ENCODE measurements around the gene STK10. TPM values are rescaled to one million over a fixed set of nuclear protein-coding genes. Genes with fewer than 3 reads are reported as not detected.

STK10 gene
- total RNA-seq, 1 donor: 27.1 TPM

DNA sequence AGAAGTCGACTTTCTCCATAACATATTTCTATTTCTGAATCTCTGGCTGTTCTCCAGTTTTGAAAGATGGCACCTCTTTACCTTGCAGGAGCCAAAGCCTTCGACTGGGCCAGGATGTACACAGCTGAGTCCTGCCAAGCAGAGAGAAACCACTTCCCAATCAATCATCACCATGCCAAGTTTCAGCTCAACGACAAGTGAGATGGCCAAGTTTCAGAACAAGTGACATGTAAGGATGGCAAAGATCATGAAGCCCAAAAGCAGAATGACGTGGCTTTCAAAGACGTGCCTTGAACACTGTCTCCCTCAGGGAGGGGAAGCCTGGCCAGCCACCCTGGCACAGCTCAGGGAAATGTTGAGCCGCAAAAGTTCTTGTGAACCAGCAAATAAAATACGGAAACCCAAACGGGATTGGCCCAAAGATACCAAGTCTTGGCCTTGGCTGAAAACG is 17.7 kb downstream of the STK10 start:
- H3K4me2 ChIP-seq (ENCODE audit: insufficient read depth, low read length): no peak overlapping the region
- H3K4me1 ChIP-seq (ENCODE audit: insufficient read depth, low read length): peaks cover 25% of the 10 kb centered on the region
- H4K20me1 ChIP-seq (ENCODE audit: insufficient read depth, low read length): peaks cover 20% of the 10 kb centered on the region
- H3K9me3 ChIP-seq (ENCODE audit: low read depth, low read length): no peaks in the 10 kb centered on the region
- H3K27me3 ChIP-seq (ENCODE audit: insufficient read depth, low read length): no peaks in the 10 kb centered on the region
- DNase-seq (ENCODE audit: insufficient read length, low spot score, missing footprints): peak; percentile 43
- H3K36me3 ChIP-seq (ENCODE audit: insufficient read depth, low read length): peaks cover 5% of the 10 kb centered on the region
- H3K79me2 ChIP-seq (ENCODE audit: insufficient read depth, low read length): peaks cover 79% of the 10 kb centered on the region
- H3K27ac ChIP-seq (ENCODE audit: low read depth, low read length): no peak overlapping the region
- H3K4me3 ChIP-seq (ENCODE audit: insufficient read depth, low read length): no peak overlapping the region
- TF ChIP-seq, protein P1, sequence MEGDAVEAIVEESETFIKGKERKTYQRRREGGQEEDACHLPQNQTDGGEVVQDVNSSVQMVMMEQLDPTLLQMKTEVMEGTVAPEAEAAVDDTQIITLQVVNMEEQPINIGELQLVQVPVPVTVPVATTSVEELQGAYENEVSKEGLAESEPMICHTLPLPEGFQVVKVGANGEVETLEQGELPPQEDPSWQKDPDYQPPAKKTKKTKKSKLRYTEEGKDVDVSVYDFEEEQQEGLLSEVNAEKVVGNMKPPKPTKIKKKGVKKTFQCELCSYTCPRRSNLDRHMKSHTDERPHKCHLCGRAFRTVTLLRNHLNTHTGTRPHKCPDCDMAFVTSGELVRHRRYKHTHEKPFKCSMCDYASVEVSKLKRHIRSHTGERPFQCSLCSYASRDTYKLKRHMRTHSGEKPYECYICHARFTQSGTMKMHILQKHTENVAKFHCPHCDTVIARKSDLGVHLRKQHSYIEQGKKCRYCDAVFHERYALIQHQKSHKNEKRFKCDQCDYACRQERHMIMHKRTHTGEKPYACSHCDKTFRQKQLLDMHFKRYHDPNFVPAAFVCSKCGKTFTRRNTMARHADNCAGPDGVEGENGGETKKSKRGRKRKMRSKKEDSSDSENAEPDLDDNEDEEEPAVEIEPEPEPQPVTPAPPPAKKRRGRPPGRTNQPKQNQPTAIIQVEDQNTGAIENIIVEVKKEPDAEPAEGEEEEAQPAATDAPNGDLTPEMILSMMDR (IDR thresholded peaks at IDR 0.05; ENCODE audit: extremely low read depth, low read depth, low read length): no peak
- no peak overlapping the region for H2AFZ ChIP-seq (ENCODE audit: low read length)

DNA sequence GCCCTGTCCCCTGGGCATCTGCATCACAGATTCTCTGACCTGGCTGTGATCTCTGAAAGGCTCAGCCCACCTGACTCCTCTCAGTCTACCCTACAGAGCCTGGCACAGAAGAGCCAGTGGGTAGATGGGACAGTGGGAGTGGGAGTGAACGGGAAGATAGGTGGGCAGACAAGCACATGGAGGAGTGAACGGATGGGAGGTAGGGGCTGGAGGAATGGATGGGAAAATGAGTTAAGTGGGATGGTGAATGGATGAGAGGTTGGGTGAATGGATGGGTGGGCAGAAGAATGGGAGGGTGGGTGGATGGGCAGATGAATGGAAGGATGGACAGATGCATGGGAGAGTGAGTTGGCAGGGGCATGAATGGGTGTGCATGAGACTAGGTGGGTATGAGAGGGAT is 18.8 kb downstream of the STK10 start:
- Histone ChIP-seq H3K9me3 (ENCODE audit: low read depth, low read length) (no peaks in the 10 kb centered on the region), H3K4me3 (ENCODE audit: insufficient read depth, low read length) (no peak overlapping the region), H2AFZ (ENCODE audit: low read length) (no peak overlapping the region), H3K4me2 (ENCODE audit: insufficient read depth, low read length) (no peak overlapping the region), H3K27me3 (ENCODE audit: insufficient read depth, low read length) (no peaks in the 10 kb centered on the region), H3K27ac (ENCODE audit: low read depth, low read length) (no peak overlapping the region), H3K4me1 (ENCODE audit: insufficient read depth, low read length) (peaks cover 30% of the 10 kb centered on the region), H3K36me3 (ENCODE audit: insufficient read depth, low read length) (peaks cover 5% of the 10 kb centered on the region), H3K79me2 (ENCODE audit: insufficient read depth, low read length) (peaks cover 79% of the 10 kb centered on the region), H4K20me1 (ENCODE audit: insufficient read depth, low read length) (peaks cover 24% of the 10 kb centered on the region)
- no peak for DNase-seq (ENCODE audit: insufficient read length, low spot score, missing footprints)
- TF ChIP-seq, protein P1 (IDR thresholded peaks at IDR 0.05; ENCODE audit: extremely low read depth, low read depth, low read length): no peak

DNA sequence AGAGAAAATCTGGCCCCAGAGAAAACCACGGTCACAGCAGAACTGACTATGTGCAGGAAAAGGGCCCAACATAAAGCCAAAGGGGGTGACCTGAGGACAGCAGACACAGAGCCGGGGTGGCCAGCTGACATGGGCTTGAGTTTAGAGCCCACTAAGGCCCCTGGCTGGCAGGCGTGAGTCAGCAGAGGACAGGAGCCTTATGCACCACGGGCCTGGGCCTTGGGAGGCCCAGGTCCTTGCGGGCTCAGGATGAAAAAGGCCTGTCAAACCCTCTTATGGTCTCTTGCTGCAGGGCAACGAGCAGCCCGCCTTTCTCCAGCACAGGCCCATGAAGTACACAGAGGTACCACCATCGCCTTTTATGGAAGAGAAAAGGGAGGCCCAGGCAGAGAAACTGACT is 19.7 kb downstream of the STK10 start:
- H4K20me1 ChIP-seq (ENCODE audit: insufficient read depth, low read length): peaks cover 23% of the 10 kb centered on the region
- no peak overlapping the region for H3K27ac ChIP-seq (ENCODE audit: low read depth, low read length)
- peaks cover 81% of the 10 kb centered on the region for H3K79me2 ChIP-seq (ENCODE audit: insufficient read depth, low read length)
- TF ChIP-seq, protein P1 (IDR thresholded peaks at IDR 0.05; ENCODE audit: extremely low read depth, low read depth, low read length): no peak
- H2AFZ ChIP-seq (ENCODE audit: low read length): no peak overlapping the region
- DNase-seq (ENCODE audit: insufficient read length, low spot score, missing footprints): no peak
- H3K9me3 ChIP-seq (ENCODE audit: low read depth, low read length): no peaks in the 10 kb centered on the region
- no peak overlapping the region for H3K4me2 ChIP-seq (ENCODE audit: insufficient read depth, low read length)
- H3K4me3 ChIP-seq (ENCODE audit: insufficient read depth, low read length): no peak overlapping the region
- H3K4me1 ChIP-seq (ENCODE audit: insufficient read depth, low read length): peaks cover 28% of the 10 kb centered on the region
- no peaks in the 10 kb centered on the region for H3K27me3 ChIP-seq (ENCODE audit: insufficient read depth, low read length)
- H3K36me3 ChIP-seq (ENCODE audit: insufficient read depth, low read length): peaks cover 3% of the 10 kb centered on the region

DNA sequence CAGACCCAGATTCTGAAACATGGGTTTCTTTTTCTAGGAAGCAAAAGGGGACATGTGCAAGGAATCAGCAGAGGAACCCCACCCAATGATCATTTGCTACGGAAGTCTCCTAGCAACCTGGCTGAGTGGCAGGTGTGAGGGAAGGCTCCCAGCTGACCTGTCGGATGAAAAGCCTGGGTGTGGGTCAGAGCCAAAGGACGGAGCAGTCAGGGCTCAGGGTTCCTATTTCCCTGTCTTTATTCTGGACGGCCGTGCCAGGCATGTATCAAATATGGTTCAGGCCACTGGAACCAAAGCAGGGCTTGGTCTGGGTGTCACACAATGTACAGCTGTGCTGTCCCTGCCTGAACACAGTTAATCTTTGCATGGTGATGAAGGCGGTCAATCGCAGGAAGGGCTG is 20.1 kb downstream of the STK10 start:
- H3K4me3 ChIP-seq (ENCODE audit: insufficient read depth, low read length): no peak overlapping the region
- TF ChIP-seq, protein P1 (IDR thresholded peaks at IDR 0.05; ENCODE audit: extremely low read depth, low read depth, low read length): no peak
- H4K20me1 ChIP-seq (ENCODE audit: insufficient read depth, low read length): peaks cover 23% of the 10 kb centered on the region
- H3K4me2 ChIP-seq (ENCODE audit: insufficient read depth, low read length): no peak overlapping the region
- H3K27me3 ChIP-seq (ENCODE audit: insufficient read depth, low read length): no peaks in the 10 kb centered on the region
- H3K36me3 ChIP-seq (ENCODE audit: insufficient read depth, low read length): peaks cover 3% of the 10 kb centered on the region
- no peaks in the 10 kb centered on the region for H3K9me3 ChIP-seq (ENCODE audit: low read depth, low read length)
- peaks cover 85% of the 10 kb centered on the region for H3K79me2 ChIP-seq (ENCODE audit: insufficient read depth, low read length)
- peaks cover 26% of the 10 kb centered on the region for H3K4me1 ChIP-seq (ENCODE audit: insufficient read depth, low read length)
- H3K27ac ChIP-seq (ENCODE audit: low read depth, low read length): no peak overlapping the region
- no peak overlapping the region for H2AFZ ChIP-seq (ENCODE audit: low read length)
- DNase-seq (ENCODE audit: insufficient read length, low spot score, missing footprints): no peak
